ENCODE measurements around the gene TOP2B.

TOP2B gene, protein sequence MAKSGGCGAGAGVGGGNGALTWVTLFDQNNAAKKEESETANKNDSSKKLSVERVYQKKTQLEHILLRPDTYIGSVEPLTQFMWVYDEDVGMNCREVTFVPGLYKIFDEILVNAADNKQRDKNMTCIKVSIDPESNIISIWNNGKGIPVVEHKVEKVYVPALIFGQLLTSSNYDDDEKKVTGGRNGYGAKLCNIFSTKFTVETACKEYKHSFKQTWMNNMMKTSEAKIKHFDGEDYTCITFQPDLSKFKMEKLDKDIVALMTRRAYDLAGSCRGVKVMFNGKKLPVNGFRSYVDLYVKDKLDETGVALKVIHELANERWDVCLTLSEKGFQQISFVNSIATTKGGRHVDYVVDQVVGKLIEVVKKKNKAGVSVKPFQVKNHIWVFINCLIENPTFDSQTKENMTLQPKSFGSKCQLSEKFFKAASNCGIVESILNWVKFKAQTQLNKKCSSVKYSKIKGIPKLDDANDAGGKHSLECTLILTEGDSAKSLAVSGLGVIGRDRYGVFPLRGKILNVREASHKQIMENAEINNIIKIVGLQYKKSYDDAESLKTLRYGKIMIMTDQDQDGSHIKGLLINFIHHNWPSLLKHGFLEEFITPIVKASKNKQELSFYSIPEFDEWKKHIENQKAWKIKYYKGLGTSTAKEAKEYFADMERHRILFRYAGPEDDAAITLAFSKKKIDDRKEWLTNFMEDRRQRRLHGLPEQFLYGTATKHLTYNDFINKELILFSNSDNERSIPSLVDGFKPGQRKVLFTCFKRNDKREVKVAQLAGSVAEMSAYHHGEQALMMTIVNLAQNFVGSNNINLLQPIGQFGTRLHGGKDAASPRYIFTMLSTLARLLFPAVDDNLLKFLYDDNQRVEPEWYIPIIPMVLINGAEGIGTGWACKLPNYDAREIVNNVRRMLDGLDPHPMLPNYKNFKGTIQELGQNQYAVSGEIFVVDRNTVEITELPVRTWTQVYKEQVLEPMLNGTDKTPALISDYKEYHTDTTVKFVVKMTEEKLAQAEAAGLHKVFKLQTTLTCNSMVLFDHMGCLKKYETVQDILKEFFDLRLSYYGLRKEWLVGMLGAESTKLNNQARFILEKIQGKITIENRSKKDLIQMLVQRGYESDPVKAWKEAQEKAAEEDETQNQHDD (N-terminal part only)

GRCh38 chr3:25664812-25665314 is at the start of gene TOP2B:
TOP2B (minus strand) TSS chr3:25664907; CDS start chr3:25664297, 610 bp downstream.
- FAIRE-seq: peak; percentile 49

- FAIRE-seq: no peak
These were observed 48.8 kb upstream of the TOP2B start for GRCh38 chr3:25713341-25713985.

GRCh38 chr3:25711090-25711489 is 46.4 kb upstream of the TOP2B start:
- FAIRE-seq: no peak

DNA sequence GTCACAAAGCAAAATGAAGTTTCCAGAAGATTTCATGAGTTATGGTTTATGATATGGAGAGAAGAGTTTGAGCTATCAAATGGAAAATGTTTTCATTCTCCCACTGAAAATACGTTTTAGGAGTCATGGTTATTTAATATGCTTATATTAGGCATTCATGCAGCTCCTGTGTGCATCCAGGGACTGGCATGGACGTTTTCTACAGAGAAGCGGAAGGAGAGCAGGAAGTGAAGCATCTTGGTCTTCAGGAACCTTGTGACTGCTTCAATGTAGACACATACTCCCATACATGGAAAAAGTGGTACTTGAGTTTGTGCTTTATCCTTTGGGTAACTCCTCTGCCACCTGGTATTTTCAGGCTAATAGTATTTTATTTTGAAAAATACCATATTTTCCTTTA is 43.3 kb upstream of the TOP2B start:
- FAIRE-seq: no peak

GRCh38 chr3:25707268-25707926 is 42.7 kb upstream of the TOP2B start:
- no peak for FAIRE-seq

GRCh38 chr3:25706213-25706612 is 41.5 kb upstream of the TOP2B start:
- no peak for FAIRE-seq

GRCh38 chr3:25697553-25697952 is 32.8 kb upstream of the TOP2B start:
- no peak for FAIRE-seq

- no peak for FAIRE-seq
These were observed 31.2 kb upstream of the TOP2B start for GRCh38 chr3:25695731-25696420.

- no peak for FAIRE-seq
These were observed 28.5 kb upstream of the TOP2B start for GRCh38 chr3:25693238-25693637.

GRCh38 chr3:25692341-25692740 is 27.6 kb upstream of the TOP2B start:
- FAIRE-seq: no peak

- FAIRE-seq: no peak
These were observed 26.2 kb upstream of the TOP2B start for GRCh38 chr3:25690768-25691533.

DNA sequence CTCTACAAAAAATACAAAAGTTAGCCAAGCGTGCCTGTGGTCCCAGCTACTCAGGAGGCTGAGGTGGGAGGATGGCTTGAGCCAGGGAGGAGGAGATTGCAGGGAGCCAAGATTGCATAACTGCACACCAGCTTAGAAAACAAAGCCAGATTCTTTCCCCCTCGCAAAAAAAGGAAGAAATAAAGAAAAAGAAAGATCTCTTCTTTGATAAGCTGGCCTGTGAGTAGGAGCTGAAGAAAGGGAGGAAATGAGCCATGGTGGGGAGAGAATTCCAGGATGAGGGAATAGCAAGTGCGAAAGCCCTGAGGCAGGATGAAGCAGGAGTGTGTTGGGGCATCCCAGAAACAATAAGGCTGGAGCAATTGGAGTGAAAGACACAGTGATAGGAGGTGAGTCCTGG is 24.5 kb upstream of the TOP2B start:
- no peak for FAIRE-seq

DNA sequence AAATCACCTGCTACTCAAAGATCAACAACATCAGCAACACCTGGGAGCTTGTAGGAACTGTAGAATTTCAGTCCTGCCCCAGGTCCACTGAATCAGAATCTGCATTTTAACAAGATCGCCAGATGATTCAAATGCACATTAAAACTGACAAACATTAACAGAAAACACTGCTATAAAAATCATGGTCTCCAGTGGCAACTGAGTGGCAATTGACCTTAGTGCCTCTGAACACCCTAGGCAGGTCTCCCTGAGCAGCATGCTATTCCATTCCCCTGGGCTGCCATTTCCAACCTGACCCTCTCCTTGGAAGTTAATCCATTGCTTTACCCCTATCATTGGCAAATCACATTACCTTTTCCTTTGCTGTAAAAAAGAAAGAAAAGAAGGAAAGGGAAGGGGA is 23.0 kb upstream of the TOP2B start:
- no peak for FAIRE-seq

GRCh38 chr3:25686766-25687165 is 22.1 kb upstream of the TOP2B start:
- FAIRE-seq: no peak

GRCh38 chr3:25683882-25684281 is 19.2 kb upstream of the TOP2B start:
- no peak for FAIRE-seq

- FAIRE-seq: no peak
These were observed 18.7 kb upstream of the TOP2B start for GRCh38 chr3:25683410-25683809.

- FAIRE-seq: no peak
These were observed 15.1 kb upstream of the TOP2B start for GRCh38 chr3:25679642-25680302.

DNA sequence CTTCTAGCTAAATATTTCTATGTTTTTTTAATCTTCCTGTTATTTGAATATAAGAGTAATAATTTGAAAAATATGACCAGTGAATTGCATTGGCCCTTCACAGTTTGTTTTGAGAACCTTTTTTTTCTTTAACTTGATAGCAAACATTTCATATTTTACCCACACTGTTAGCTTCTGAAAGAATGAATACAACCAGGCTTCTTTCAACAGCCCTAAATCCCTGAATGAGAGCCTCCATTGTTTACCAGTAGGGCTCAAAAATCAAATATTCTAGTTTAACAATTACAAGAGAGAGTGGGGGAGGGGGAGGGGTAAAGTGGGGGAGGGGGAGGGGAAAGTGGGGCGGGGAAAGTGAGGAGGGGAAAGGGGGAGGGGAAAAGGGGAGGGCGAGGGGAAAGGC is 14.5 kb upstream of the TOP2B start:
- no peak for FAIRE-seq

- FAIRE-seq: no peak
These were observed 13.9 kb upstream of the TOP2B start for GRCh38 chr3:25678581-25678980.

- no peak for FAIRE-seq
These were observed 12.4 kb upstream of the TOP2B start for GRCh38 chr3:25677121-25677520.
